AG10803 (cell line): ENCODE measurements around the gene CCDC167.

Experiments
- DNase-seq: peaks from one replicate; pipeline ENCODE4 v3.0.0; 2010; ENCODE audit warnings: low read depth
- H3K4me3 ChIP-seq: 2 replicates; pipeline ENCODE4 v1.5.1; 2011; ENCODE audit warnings: mild to moderate bottlenecking, low read length, control low read depth
- CTCF ChIP-seq: conservative IDR thresholded peaks from 2 replicates; pipeline ENCODE4 v1.5.1; 2011; ENCODE audit warnings: mild to moderate bottlenecking, low read length, control low read depth, inconsistent platforms

CCDC167 gene

GRCh38 chr6:37460805-37461204 lies 38.9 kb downstream of the CCDC167 start:
- no peak for DNase-seq
- no peak overlapping the region for H3K4me3 ChIP-seq

GRCh38 chr6:37459981-37460800 lies 39.5 kb downstream of the CCDC167 start:
- DNase-seq: no peak
- no peak for TF ChIP-seq CTCF
- H3K4me3 ChIP-seq: no peak overlapping the region

More at GRCh38 chr6:37460805-37461204, 38.9 kb downstream of the CCDC167 start:
- TF ChIP-seq CTCF: no peak

DNA sequence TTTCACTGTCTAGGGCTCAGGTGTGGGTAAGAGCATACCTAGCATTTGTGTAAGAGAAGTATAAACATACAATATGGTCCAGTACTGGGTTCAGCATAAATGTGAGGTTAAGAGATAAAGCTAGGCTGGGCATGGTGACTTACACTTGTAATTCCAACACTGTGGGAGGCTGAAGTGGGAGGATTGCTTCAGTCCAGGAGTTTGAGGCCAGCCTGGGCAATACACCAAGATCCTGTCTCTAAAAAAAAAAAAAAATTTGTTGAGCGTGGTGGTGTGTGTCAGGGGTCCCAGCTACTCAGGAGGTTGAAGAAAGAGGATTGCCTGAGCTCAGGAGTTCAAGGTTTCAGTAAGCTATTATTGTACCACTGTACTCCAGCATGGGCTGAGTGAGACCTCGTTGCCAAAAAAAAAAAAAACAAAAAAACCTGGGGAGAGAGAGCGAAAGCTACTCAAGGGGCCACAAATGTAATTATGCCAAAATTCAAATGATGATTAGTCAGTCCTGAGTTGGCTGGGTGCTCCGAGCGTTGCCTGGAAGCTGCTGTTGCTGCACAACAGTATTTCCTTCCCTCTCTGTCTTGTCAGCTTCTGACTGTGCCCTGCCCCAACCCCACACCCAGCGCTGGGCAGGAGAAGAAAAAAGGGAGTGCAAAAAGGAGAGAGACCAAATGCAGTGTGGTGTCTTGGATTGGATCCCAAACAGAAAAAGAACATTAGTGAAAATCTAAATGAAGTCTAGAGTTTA lies 42.7 kb downstream of the CCDC167 start:
- no peak for TF ChIP-seq CTCF
- H3K4me3 ChIP-seq: no peak overlapping the region
- peak; percentile 91 for DNase-seq

DNA sequence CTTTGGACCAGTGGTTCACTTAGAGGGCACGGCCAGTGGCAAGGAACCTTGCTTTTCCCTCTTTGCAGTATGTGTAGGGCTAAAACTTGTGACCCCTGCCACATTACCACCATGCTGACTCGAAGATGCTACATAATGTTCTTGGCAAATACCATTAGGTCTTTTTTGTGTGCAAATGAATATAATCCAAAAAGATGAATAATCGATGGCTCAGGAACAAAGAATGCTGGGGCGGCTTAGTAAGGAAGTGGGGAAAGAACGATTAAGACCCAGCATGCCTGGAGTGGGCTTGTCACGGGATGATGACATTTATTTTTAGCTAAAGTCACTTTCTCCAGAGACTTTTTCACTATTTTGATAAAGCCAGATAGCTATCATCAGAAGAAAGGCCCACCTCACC lies 43.6 kb downstream of the CCDC167 start:
- H3K4me3 ChIP-seq: no peak overlapping the region
- peak; percentile 83 for DNase-seq
- TF ChIP-seq CTCF: no peak

DNA sequence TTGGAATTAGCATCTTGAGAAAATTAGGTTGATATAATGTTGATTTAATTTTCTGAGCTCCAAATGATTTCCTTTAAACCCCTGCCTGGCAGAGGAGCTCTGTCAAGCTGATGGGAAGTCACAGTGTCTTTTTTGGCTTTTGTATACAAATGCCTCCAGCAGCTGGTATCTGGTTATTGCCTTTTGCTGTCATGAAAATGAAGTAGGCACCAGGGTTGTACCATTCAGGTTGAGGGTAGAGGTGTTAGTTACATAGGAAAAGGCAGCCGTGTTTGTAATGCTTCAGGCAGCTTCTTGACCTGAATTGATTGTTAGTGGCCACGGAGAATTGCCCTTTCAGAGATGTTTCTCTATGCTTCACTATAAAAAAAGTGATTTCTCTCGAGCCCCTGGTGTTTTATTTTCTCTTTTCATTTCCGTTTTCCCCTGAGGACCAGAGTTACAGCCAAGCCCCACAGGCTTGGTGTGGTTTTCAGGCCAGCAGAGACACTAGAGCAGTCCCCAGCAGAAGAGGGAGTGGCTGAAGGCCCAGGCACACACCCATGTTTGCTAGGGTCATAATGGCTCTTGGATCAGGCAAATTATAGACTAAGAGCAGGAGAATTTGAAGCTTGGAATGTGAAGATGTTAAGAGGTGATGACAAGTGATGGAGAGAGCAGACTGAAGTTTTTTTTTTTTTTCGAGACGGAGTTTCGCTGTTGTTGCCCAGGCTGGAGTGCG lies 45.1 kb downstream of the CCDC167 start:
- peak; percentile 52 for DNase-seq
- no peak overlapping the region for H3K4me3 ChIP-seq
- no peak for TF ChIP-seq CTCF

- no peak for TF ChIP-seq CTCF
- no peak for DNase-seq
- H3K4me3 ChIP-seq: no peak overlapping the region
These were observed 47.2 kb downstream of the CCDC167 start for GRCh38 chr6:37452522-37452921.
